ENCODE measurements around the gene KRT83.

- TF ChIP-seq, protein P1, sequence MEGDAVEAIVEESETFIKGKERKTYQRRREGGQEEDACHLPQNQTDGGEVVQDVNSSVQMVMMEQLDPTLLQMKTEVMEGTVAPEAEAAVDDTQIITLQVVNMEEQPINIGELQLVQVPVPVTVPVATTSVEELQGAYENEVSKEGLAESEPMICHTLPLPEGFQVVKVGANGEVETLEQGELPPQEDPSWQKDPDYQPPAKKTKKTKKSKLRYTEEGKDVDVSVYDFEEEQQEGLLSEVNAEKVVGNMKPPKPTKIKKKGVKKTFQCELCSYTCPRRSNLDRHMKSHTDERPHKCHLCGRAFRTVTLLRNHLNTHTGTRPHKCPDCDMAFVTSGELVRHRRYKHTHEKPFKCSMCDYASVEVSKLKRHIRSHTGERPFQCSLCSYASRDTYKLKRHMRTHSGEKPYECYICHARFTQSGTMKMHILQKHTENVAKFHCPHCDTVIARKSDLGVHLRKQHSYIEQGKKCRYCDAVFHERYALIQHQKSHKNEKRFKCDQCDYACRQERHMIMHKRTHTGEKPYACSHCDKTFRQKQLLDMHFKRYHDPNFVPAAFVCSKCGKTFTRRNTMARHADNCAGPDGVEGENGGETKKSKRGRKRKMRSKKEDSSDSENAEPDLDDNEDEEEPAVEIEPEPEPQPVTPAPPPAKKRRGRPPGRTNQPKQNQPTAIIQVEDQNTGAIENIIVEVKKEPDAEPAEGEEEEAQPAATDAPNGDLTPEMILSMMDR (IDR thresholded peaks at IDR 0.05), result no peak
- TF ChIP-seq POLR2A (IDR thresholded peaks at IDR 0.05), result no peak
These were observed 46.6 kb downstream of the KRT83 start, which contains the start of gene KRT86 for GRCh38 chr12:52274521-52275120.

Measured in uterus (tissue), 2 donors.